Measurements from ENCODE around the gene SNRPF.

SNRPF gene

GRCh38 chr12:95859344-95859816 lies 628 bp downstream of the SNRPF start:
- DNase-seq (ENCODE audit: low read depth): no peak

GRCh38 chr12:95859947-95860850 lies 1.4 kb downstream of the SNRPF start:
- no peak for DNase-seq (ENCODE audit: low read depth)

GRCh38 chr12:95862038-95862437 lies 3.3 kb downstream of the SNRPF start:
- DNase-seq (ENCODE audit: low read depth): no peak

- no peak for DNase-seq (ENCODE audit: low read depth)
Measured at GRCh38 chr12:95863337-95863736, 4.6 kb downstream of the SNRPF start.

- no peak for DNase-seq (ENCODE audit: low read depth)
Measured at GRCh38 chr12:95870897-95871296, 12.1 kb downstream of the SNRPF start.

GRCh38 chr12:95874452-95874851 lies 15.7 kb downstream of the SNRPF start:
- no peak for DNase-seq (ENCODE audit: low read depth)

- DNase-seq (ENCODE audit: low read depth): no peak
Measured at GRCh38 chr12:95877622-95878021, 18.9 kb downstream of the SNRPF start.

- DNase-seq (ENCODE audit: low read depth): no peak
Measured at GRCh38 chr12:95880895-95881294, 22.1 kb downstream of the SNRPF start.

- DNase-seq (ENCODE audit: low read depth): no peak
Measured at GRCh38 chr12:95881331-95881955, 22.7 kb downstream of the SNRPF start.

GRCh38 chr12:95882080-95882479 lies 23.3 kb downstream of the SNRPF start:
- no peak for DNase-seq (ENCODE audit: low read depth)

- DNase-seq (ENCODE audit: low read depth): no peak
Measured at GRCh38 chr12:95882873-95883272, 24.1 kb downstream of the SNRPF start.

GRCh38 chr12:95884998-95885397 lies 26.2 kb downstream of the SNRPF start:
- no peak for DNase-seq (ENCODE audit: low read depth)

GRCh38 chr12:95887311-95887710 lies 28.6 kb downstream of the SNRPF start:
- DNase-seq (ENCODE audit: low read depth): no peak

- no peak for DNase-seq (ENCODE audit: low read depth)
Measured at GRCh38 chr12:95890958-95891357, 32.2 kb downstream of the SNRPF start.

- DNase-seq (ENCODE audit: low read depth): no peak
Measured at GRCh38 chr12:95896846-95897245, 38.1 kb downstream of the SNRPF start.

- no peak for DNase-seq (ENCODE audit: low read depth)
Measured at GRCh38 chr12:95898081-95898480, 39.3 kb downstream of the SNRPF start.

- DNase-seq (ENCODE audit: low read depth): peak; percentile 9
Measured at GRCh38 chr12:95908573-95908972, 49.8 kb downstream of the SNRPF start.

- no peak for DNase-seq (ENCODE audit: low read depth)
Measured at GRCh38 chr12:95909871-95910270, 51.1 kb downstream of the SNRPF start.
